Head of caudate nucleus (tissue), 42 donors: ENCODE results near the gene HOXC6.
A peak's percentile ranks its signal among the peaks of the same experiment; 100 is the strongest.

Experiments used
- DNase-seq, 42 donors: peaks; one replicate each; pipeline versions ENCODE4 v3.0.0 to v3.0.0-alpha.2; 2020 to 2021; ENCODE audit warnings: mixed read lengths in 7 of 42
- intact Hi-C: fragments of 100-400 bp; cut with DNase I; formaldehyde crosslinking; loops from one replicate; pipeline ENCODE4 v1.15.0; 2022

The HOXC6 gene

DNA sequence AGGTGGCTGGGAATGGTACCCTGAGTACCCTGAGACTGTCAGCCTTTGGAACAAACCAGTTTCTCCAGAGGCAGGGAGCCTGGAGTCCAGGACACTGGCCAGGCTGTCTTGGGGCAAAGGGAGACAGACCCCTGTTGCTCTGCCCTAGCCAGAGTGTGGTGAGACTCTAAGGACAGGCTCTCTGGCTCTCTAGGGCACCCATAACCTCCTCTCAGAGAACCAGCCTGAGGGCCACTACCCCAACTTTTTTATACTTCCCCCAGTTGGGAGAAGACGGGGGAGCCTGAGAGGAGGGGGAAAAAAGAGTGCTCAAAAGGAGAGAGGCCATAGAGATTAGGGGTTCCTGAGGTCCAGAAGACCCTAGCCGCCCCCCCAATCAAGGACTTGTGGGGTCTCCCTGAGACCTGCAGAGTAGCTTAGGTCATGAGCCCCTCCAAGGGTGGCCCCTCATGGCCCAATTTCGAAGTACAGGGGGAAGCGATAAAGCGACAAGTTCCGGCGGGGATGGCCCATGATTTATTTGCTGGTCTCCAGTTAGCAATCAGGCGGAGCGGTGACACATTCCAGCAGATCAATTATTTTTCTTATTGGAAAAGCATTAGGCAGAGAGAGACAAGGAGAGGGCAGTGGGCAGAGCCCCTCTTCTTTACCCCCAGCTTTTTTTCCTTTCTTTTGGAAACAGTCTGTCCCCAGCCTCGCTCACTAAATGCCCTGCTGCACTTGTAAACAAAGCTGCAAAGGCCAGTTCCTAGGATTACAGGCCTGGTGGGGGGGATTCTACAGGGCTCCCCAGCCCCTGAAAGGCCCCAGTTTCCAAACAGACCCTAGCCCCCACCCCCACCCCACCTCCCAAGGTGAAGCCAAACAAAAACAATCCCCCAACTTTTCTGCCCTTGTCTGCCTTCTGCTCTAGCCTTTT, 17.9 kb upstream of the HOXC6 start:
- intact Hi-C loops, result no loop called here
- DNase-seq, result no peak

DNA sequence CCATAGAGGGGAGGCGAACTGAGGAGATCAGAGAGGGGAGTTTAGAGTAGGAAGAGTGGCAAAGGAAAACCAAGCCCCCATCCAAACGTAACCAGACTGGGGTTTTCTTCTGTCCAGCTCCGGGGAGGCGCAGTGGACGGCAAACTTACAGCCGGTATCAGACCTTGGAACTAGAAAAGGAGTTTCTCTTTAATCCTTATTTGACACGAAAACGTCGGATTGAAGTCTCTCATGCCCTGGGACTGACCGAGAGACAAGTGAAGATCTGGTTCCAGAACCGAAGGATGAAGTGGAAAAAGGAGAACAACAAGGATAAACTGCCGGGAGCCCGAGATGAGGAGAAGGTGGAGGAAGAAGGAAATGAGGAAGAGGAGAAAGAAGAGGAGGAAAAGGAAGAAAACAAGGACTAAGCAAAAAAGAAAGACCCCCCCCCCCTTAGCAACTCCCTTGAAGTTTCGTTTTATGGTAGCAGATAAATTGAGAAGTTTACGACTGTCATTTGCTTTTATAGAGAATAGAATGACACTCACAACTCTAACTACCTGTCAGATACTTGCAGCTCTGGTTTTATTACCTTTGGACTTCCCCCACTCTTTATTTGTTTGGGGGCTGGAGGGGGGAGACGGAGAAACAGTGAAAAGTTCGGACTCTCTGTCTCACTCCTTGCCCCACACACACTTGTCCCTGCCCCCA, 17.1 kb upstream of the HOXC6 start:
- no peak for DNase-seq
- intact Hi-C loops, result no loop called here

DNA sequence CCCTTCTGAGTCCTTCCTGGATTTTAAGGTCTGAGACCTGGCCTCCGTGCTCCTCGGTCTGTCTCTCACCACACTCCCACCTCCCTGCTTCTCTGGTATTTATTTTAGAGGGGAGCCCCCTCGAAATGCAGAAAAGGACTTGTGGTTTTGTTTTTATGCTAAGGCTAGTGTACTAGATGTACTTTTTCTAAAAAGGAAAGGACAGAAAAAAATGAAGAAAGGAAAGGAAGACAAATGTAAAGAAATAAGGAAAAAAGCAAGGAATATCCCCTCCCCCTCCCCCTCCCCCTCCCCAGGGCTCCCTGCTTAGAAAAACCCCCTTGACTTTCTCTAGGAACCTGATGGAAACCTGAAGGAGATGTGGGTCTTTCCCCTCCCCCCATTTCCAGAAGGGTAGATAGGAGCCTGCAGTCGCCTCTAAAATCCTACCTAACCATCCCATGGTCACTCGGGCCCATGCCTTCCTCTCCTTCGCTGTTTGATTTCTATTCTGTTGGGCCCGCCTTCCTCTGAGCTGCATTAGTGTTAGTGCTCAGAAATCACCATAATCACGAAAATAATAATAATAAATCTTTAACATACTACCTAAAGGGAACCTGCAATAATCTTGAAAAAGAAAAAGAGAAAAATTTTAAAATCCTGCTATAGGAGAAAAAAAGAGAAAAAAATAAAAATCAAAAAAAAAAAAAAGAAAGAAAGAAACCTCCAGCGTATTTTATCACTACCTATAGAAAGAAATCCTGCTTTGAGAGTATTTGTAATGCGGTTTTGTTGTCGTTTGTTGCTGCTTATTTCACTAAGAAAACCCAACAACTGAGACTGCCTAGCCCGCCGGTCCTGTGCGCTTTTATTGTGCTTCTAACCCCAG, 16.3 kb upstream of the HOXC6 start:
- no peak for DNase-seq
- intact Hi-C loops, result no loop called here

DNA sequence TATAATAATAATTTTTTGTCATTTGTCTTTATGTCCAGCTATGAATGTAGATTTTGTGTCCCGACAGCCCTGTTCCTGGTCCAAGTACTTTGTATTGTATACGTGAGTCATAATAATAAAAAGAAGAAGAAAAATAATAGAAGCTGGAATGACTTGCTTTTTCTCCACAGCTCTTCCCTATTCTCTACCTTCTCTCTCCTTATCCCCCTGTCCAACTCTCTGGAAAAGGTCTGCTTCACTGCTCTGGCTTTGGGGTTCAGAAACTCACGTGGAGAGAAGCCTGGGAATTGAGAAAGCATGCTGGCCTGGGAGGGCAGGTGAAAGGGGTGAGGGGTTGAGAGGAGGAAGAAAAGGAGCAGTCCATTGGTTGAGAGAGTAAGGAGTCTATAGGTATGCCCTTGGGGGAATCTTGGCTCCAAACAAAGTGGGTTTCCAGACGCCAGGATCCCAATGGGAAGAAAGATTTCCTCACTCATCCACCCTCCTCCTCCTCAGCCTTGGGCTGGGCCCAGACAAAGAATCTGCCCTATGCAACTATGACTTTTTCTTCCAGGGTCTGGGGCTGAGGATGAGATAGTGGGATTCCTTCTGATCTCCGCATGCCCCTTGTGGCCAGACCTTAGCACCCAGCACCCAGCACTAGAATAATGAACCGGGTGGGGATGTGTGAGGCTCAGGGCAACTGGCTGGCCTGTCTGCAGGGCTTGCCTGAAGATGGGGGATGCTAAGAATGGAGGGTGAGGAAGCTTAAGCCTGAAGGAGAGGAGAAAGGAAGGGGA, 15.4 kb upstream of the HOXC6 start:
- intact Hi-C loops, result no loop called here
- DNase-seq, result no peak

DNA sequence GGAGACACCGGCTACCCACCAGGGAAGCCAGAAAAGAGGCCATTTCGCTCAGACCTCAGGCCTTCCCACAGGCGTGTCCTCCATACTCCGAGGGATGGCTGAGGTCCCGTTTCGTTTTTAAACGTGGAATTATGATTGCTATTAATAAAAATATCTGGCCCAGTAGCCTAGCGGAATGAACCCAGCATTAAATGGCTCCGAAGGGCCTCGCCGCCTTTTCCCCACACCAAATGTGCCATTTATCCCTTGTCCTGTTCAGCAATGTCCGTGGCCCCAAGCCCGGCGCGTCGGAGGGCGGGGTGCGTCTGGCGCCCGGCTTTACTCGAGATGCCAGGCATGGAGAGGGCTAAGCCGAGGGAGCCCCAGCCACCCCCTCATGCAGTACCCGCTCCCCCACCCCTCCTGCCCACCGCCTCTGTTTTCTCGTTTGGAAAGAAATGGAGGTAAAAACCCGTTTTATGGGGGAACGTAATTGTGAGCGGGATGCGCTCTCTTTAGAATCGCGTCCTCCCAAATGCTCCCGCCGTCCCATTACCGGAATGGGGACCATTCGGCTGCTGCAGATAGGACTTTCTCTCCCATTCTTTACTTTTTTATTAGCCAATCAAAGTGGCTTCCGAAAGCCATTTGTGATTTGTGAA, 13.7 kb upstream of the HOXC6 start:
- no peak for DNase-seq
- intact Hi-C loops, result no loop called here

DNA sequence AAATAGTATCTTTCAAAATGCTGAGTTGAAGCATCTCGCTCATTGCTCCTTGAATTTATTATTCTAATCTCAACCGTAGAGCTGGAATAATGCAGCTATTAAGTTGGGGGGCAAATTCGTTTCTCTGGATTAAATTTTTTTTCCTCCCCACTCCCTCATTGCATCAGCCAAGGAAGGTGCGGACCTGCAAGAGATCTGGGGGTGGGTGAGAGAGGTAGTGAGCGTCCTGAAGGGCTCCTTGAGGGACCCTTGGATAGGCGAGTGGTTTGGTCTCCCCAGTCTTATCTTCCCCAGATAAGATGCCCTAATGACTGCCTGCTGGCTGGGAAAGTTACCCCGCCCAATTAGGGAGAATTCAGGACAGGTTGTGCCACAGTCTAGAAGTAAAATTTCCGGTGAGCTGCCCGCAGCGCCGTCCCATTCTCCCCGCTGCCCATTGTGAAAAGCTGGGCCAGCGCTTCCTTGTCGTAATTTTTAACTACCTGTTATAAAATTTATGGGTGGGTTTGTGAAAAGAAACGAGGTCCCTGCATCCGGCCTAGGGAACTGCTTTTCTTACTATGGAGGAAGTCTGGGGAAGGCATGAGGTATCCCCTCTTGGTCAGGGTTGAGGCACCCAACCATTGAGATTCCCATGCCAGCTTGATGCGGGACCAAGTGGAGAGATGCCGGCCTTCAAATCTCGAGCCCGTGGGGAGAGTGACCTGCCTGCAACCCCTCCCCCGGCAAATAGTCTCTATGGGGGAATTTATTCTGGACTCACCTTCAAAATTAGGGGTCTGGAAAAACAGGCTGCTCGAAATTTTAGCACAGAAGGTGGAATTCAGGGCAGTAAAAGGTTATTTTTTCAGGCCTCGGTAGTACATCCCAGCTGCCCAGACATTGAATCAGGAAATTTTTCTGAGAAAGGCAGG, 13.0 kb upstream of the HOXC6 start:
- intact Hi-C loops, result no loop called here
- DNase-seq, result no peak

DNA sequence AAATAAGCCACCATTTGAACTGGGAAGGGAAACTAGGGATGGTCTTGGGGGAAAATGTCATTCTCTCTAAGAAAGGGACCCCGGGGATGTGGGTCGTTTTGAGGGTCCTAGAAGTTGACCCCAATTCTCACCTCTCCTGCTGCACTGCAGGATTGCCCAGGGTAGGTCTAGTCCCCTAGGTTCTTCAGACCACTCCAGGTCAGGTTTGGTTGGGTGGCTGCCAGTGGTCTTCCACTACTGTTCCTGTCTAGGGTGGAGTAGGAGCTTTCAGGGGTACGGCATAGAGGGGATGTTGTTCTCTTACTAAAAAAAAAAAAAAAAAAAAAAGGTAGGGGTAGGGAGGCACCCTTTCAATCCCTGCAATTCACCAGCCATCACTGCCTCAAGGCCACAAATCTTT, 12.2 kb upstream of the HOXC6 start:
- no peak for DNase-seq
- intact Hi-C loops, result no loop called here

DNA sequence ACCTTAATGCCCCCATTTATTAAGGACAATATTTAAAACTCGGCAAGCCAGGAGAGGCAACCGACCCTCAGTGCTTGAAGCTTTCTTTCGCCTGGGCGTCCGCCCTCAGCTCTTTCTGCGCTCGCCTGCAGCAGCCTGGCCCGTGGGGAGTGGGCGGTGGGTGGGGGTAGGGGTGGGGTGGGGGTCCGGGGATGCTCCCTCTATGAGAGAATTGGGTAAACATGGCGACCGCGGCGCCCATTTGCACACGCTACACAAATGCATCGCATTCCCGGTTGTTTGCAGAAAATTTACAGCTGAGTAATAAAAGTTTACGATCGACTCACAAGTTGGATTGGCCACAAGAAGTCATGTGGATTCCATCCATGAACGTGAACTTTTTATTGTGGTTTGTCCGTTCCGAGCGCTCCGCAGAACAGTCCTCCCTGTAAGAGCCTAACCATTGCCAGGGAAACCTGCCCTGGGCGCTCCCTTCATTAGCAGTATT, 11.7 kb upstream of the HOXC6 start:
- DNase-seq, result no peak
- intact Hi-C loops, result no loop called here

DNA sequence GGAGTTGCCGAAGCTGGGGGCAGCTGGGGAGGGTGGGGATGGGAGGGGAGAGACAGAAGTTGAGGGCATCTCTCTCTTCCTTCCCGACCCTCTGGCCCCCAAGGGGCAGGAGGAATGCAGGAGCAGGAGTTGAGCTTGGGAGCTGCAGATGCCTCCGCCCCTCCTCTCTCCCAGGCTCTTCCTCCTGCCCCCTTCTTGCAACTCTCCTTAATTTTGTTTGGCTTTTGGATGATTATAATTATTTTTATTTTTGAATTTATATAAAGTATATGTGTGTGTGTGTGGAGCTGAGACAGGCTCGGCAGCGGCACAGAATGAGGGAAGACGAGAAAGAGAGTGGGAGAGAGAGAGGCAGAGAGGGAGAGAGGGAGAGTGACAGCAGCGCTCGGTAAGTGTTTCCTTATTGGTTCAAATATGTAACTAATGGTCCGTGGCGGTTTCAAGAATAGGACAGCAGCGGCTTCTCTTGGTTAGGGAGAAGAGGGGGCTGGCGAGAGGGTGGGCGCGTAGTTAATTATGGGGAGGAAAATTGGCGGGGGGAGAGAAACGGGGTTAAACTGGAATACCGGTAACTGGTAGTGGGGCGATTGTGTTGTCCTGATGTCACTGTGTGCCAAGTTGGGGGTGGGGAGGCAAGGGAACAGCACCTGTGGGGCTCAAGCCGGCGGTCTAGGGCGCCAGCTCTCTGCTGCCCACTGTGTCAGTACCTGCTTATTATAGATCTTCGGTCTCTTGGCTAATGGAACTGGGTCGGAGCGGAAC, 11.0 kb upstream of the HOXC6 start:
- no peak for DNase-seq
- intact Hi-C loops, result no loop called here

DNA sequence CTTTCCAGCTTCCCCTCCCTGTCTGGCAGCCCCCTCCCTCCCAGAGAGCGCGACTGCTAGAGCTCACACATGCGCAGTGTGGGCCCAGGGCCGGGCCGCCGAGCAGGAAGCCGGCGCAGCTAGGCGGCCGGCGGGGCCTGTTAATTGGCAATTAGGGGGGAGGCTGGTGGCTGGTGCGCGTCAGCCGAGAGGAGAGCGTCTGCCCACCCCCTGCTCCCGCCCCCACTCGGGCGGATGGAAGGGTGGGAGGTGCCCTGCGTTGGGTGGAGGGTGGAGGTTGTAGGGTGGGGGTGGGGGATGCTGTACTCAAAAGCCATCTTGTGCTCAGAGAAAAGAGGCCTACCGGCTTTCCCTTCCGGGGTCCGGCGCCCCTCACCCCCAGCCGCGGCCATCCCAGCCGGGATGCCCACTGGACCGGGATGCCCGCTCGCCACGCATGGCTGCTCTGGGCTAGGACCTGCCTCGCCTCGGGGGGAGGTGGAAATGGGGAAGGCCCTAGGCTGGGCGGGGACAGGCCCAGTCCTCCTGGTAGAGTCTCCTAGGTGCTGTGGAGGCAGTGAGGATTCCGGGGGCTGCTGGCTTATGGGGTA, 10.3 kb upstream of the HOXC6 start:
- peak in 36 of 42 donors; percentile 16 to 75 (median 52) for DNase-seq
- intact Hi-C loops, result no loop called here

DNA sequence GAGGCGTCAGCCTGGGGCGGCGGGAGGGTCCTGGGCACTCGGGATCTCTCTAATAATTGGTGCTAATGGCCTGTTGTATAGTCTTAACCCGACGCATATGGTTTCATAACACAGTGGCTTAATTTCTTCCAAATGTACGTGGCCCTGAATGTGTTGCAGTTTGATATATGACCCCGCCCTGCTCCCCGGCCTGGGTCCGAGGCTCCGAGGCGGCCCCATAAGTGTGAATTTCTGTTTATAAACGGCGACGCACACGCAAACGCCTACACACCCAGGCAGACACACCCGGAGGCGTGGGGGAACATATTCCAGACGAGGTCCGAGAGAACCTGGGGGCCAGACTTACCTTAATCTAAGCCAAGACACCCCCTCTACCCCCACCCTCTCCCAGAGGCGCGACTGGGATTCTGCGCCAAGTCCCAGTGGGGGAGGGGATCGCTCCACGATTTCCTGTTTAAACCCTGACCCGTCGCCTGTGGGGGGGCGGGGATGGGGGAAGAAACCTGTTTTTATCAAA, 9.7 kb upstream of the HOXC6 start:
- DNase-seq, result no peak
- intact Hi-C loops, result no loop called here

DNA sequence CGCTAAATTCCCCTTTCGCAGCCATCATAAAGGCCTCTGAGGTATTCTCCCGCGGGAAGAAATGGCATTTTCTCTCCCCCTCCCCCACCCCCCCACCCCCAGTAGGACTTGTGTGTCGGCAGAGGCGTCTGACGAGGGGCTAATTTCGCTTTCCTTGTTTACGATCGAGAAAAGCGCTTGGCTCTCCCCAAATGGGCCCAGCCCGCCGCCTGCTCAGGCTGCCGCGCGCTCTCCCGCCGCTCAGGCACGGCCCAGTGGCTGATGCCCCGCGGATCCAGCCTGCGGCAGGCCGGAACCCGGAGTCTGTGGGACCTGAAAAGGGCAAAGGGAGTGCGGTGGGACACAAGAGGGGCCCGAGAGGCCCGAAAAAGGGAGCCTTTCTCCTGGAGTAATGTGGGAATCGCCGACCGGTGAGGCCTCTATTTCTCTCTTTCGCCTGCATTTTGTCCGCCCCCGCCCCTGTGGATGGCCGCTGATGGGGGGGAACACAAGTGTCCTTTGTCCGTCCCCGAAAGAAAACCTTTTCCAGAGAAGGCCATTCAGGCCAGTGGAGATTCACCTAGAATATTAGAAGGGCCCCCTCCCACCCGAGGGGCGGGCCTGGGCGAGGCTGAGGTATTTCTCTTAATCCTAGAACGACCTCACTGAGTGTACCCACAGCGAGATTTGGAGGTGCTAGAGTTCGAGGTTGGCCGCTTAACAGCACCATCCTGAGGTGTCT, 9.0 kb upstream of the HOXC6 start:
- no peak for DNase-seq
- intact Hi-C loops, result no loop called here

DNA sequence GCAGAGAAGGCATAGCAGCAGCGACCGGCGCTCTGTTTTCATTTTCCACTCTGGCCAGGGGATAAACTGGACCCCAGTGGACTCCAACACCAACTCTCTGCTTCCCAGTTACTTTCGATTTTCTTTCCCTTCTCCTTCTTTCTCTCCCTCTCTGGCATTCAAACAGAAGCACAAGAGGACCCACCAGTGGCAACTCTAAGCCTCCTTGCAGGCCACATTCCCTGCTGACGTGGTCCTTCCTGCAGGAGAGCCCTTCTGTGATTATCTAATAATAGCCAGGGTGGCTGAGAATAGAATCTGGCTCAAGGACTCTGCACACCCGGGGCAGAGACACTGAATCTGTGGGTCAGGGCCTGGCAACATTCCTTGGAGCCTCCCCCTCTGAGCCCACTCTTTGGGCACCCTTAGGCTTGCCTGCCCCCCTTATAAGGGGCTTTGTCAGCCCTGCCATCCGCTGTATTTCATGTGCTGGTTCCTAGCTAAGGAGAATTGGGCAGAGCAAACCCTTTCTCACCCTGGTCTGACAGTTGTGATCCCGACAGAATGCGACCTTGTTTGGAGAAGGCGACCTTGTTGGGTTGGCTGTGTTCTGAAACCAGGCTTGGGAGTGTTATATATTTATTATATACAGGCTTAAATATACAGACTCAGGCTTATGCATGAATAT, 8.2 kb upstream of the HOXC6 start:
- intact Hi-C loops, result no loop called here
- DNase-seq, result no peak

DNA sequence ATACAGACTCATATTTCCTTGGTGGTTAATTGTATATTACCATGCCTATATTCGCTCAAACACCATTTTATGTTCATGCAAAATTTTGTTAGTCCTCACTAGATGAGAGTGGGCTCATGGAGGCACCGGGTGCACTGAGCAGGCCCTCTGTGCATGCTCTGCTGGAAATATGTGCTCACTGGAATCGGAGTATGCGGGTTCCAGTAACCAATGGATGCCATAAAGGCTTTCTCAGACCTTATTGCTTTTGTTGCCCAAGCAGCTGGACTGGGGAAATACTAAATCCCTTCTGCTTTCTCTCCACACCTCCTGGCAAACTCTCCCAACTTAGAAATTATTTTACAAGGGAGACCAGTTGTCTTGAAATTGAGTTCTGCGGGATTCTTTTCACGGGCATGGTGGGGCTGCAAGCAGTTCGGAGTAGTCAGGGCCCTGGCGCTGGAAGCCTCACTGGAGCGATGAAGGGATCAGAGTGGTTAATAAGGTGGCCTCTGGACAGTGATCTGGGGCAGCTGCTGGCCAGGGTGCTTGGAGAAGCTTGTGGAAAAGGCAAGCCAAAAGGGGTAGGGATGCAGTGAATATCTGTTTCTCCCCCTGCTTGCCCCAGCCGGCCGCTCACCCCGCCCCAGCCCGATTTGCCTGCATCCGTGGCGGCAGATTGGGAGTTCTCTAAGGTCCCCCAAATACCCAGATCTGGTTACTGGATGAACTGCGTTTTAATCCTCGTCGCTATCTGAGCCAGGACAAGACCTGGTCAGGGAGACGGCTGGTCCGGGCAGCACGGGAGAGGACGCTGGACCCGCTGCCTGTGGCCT, 7.4 kb upstream of the HOXC6 start:
- DNase-seq, result no peak
- intact Hi-C loops, result no loop called here
